HepG2 (cell line): ENCODE results near the gene FANCG. TPM values are rescaled to one million over a fixed set of nuclear protein-coding genes. Genes with fewer than 3 reads are reported as not detected.

Experiments
- ATF1 ChIP-seq: IDR thresholded peaks from 2 replicates; pipeline ENCODE4 v1.6.1; 2016; ENCODE audit warnings: mild to moderate bottlenecking, control low read depth
- CEBPB ChIP-seq: IDR thresholded peaks from 2 replicates; pipeline ENCODE4 v1.6.1; 2011; ENCODE audit warnings: low read depth, low read length, improper control_type of control experiment, borderline replicate concordance
- FOSL2 ChIP-seq: sonication (generic); formaldehyde crosslinking; IDR thresholded peaks from 2 replicates; pipeline ENCODE4 v1.4.0; 2020; ENCODE audit warnings: missing genetic modification reagents
- FOXA1 ChIP-seq, 2 experiments: fragments of 450-650 bp in 1 of 2; sonication (generic) in 1 of 2; formaldehyde crosslinking in 1 of 2; IDR thresholded peaks; 2 replicates each; pipeline versions ENCODE4 v1.4.0 to v1.6.1; 2016 to 2020; ENCODE audit warnings: missing genetic modification reagents in 1 of 2
- KLF9 ChIP-seq: IDR thresholded peaks from 2 replicates; pipeline ENCODE4 v1.6.1; 2016; ENCODE audit warnings: low read depth
- MZF1 ChIP-seq: sonication (generic); formaldehyde crosslinking; IDR thresholded peaks from 2 replicates; pipeline ENCODE4 v1.8.1; 2023; ENCODE audit warnings: mild to moderate bottlenecking, missing genetic modification reagents, borderline replicate concordance
- NFIC ChIP-seq: IDR thresholded peaks from 2 replicates; pipeline ENCODE4 v1.6.1; 2012; ENCODE audit warnings: mild to moderate bottlenecking, low read length, inconsistent platforms
- NKX3-1 ChIP-seq: sonication (generic); formaldehyde crosslinking; IDR thresholded peaks from 2 replicates; pipeline ENCODE4 v1.5.0; 2020; ENCODE audit warnings: missing genetic modification reagents
- SAP130 ChIP-seq: IDR thresholded peaks from 2 replicates; pipeline ENCODE4 v1.6.1; 2016; ENCODE audit warnings: low read depth
- SKI ChIP-seq: fragments of 450-650 bp; IDR thresholded peaks from one replicate; pipeline ENCODE4 v1.6.1; 2018; ENCODE audit warnings: mild to moderate bottlenecking; ENCODE audit not compliant: partially characterized antibody
- SP4 ChIP-seq: sonication (generic); formaldehyde crosslinking; IDR thresholded peaks from 2 replicates; pipeline ENCODE4 v1.8.1; 2023; ENCODE audit warnings: mild to moderate bottlenecking, missing genetic modification reagents
- SRY ChIP-seq: sonication (generic); formaldehyde crosslinking; IDR thresholded peaks from 2 replicates; pipeline ENCODE4 v1.8.0; 2022; ENCODE audit warnings: mild to moderate bottlenecking, missing genetic modification reagents
- SYNCRIP ChIP-seq: fragments of 200-400 bp; formaldehyde crosslinking; IDR thresholded peaks from 2 replicates; pipeline ENCODE4 v1.6.1; 2018; ENCODE audit warnings: mild to moderate bottlenecking, low read depth, low read length; ENCODE audit not compliant: insufficient read depth
- TCF12 ChIP-seq, 2 experiments: fragments of 450-650 bp in 1 of 2; sonication (generic) in 1 of 2; formaldehyde crosslinking in 1 of 2; IDR thresholded peaks; 2 replicates each; pipeline versions ENCODE4 v1.6.1 to v1.8.0; 2017 to 2022; ENCODE audit warnings: antibody characterized with exemption in 1 of 2, mild to moderate bottlenecking in 1 of 2, missing genetic modification reagents in 1 of 2, moderate library complexity in 1 of 2
- ZNF121 ChIP-seq: sonication (generic); formaldehyde crosslinking; IDR thresholded peaks from 2 replicates; pipeline ENCODE4 v1.5.0; 2020; ENCODE audit warnings: mild to moderate bottlenecking, missing genetic modification reagents
- ZNF432 ChIP-seq: sonication (generic); formaldehyde crosslinking; IDR thresholded peaks from 2 replicates; pipeline ENCODE4 v1.5.0; 2020; ENCODE audit warnings: missing genetic modification reagents, mild to moderate bottlenecking, borderline replicate concordance
- ZNF724P ChIP-seq: sonication (generic); formaldehyde crosslinking; IDR thresholded peaks from 2 replicates; pipeline ENCODE4 v1.8.0; 2022; ENCODE audit warnings: missing genetic modification reagents, borderline replicate concordance
- polyA plus RNA-seq, 8 experiments: library from polyadenylated mRNA; depleted of rRNA in 3 of 8; stranded (reverse) in 7 of 8; unstranded in 1 of 8; fragments of >200 nt; fragmentation: Illumina TruSeq in 4 of 8; extraction: Trizol in 4 of 8; gene quantifications; 2 replicates each; pipeline versions ENCODE4 v1.2.1 to v1.2.3, GENCODE V29; 2011 to 2016; ENCODE audit warnings: low read depth in 4 of 8, missing spikeins in 1 of 8, mixed read lengths in 1 of 8; ENCODE audit not compliant: insufficient read depth in 1 of 8
- total RNA-seq, 5 experiments: library from RNA; depleted of rRNA; stranded (reverse); fragments of >200 nt; fragmentation: Illumina TruSeq; extraction: Trizol; gene quantifications; 2 replicates each; pipeline ENCODE4 v1.2.3, GENCODE V29; 2016; ENCODE audit warnings: low read depth in 1 of 5
- TF ChIP-seq, protein P1 (sequence below): sonication (generic); formaldehyde crosslinking; IDR thresholded peaks from 2 replicates; pipeline ENCODE4 v1.4.0; 2020; ENCODE audit warnings: missing genetic modification reagents
- TF ChIP-seq, protein P2 (sequence below): sonication (generic); formaldehyde crosslinking; IDR thresholded peaks from 2 replicates; pipeline ENCODE4 v1.4.0; 2020; ENCODE audit warnings: low read depth, mild to moderate bottlenecking, missing genetic modification reagents
- TF ChIP-seq, protein P3 (sequence below): sonication (generic); formaldehyde crosslinking; IDR thresholded peaks from 2 replicates; pipeline ENCODE4 v1.5.1; 2020; ENCODE audit warnings: mild to moderate bottlenecking, moderate library complexity, missing genetic modification reagents
- TF ChIP-seq, protein P4 (sequence below): sonication (generic); formaldehyde crosslinking; IDR thresholded peaks from 2 replicates; pipeline ENCODE4 v1.4.0; 2020; ENCODE audit warnings: missing genetic modification reagents

FANCG gene
- total and polyA plus RNA-seq, 2 of the 13 experiments (the other 11 are each of a cell fraction or from before 2014, with no cell fraction given) = 14.4 to 45.1 TPM

DNA sequence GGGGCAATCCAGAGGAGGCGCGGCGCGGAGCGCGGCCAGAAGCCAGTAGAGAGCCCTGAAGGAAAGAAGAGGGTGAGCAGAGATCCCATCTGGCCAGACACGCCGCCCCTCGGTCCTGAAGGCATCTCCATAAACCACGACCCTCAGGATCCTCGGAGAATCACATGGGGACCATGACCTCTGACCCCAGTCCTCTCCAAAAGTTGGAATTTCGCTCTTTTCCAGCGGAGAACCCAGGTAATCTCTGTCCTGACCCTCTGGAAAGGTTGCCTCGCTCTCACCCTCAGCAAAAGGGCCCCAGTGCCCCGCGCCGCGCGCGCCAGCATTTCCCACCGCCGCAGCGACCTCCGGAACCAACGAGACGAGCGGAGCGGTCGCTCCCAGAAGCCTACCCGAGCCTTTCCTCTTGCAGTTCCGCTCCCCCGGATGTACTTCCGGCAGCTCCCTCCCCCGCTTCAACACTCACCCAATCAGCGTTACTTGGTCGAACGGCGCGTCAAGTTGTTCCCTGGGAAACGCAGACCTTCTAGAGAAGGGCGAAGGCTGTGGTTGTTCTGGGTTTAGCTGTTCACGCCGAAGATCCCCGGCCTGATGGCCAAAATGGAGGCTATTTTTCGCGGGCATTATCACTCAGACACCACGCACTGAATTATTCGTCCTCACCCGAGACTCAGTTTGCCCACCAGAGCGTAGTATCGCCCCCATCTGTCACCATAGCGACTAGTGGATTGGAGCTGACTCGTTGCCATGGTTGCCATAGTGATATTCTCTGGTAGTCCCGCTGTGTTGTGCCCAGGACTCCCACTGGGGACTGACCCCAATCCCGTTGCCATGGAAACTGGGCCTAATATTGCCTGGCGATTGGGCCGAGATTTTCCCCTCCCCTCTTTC lies 23.3 kb upstream of the FANCG start, which contains the start of gene STOML2 (continued):
- TF ChIP-seq, protein P1, sequence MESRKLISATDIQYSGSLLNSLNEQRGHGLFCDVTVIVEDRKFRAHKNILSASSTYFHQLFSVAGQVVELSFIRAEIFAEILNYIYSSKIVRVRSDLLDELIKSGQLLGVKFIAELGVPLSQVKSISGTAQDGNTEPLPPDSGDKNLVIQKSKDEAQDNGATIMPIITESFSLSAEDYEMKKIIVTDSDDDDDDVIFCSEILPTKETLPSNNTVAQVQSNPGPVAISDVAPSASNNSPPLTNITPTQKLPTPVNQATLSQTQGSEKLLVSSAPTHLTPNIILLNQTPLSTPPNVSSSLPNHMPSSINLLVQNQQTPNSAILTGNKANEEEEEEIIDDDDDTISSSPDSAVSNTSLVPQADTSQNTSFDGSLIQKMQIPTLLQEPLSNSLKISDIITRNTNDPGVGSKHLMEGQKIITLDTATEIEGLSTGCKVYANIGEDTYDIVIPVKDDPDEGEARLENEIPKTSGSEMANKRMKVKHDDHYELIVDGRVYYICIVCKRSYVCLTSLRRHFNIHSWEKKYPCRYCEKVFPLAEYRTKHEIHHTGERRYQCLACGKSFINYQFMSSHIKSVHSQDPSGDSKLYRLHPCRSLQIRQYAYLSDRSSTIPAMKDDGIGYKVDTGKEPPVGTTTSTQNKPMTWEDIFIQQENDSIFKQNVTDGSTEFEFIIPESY (CRISPR knock-in tag) = 0 out of 2 replicates have a peak, but pooled peaks have one; percentile 51
- TF ChIP-seq MZF1 (no peak), SYNCRIP (no peak), ZNF724P (CRISPR knock-in tag) (peak; percentile 58; the same call in 1 of the 2 replicates), FOSL2 (CRISPR knock-in tag) (peak; percentile 50; the same call in 1 of the 2 replicates), SP4 (CRISPR knock-in tag) (peak; percentile 83), NKX3-1 (CRISPR knock-in tag) (no peak; the same call in 1 of the 2 replicates), TCF12 (IDR thresholded peaks at IDR 0.05) (no peak), TCF12 (CRISPR knock-in tag; IDR thresholded peaks at IDR 0.05) (no peak), FOXA1 (IDR thresholded peaks at IDR 0.05) (no peak), FOXA1 (CRISPR knock-in tag; IDR thresholded peaks at IDR 0.05) (0 out of 2 replicates have a peak, but pooled peaks have one; percentile 18), CEBPB (no peak), ATF1 (peak; percentile 58; the same call in 1 of the 2 replicates), NFIC (0 out of 2 replicates have a peak, but pooled peaks have one; percentile 7), KLF9 (CRISPR knock-in tag) (no peak), ZNF121 (CRISPR knock-in tag) (no peak), SKI (no peak), SRY (CRISPR knock-in tag) (no peak; the same call in 1 of the 2 replicates), ZNF432 (CRISPR knock-in tag) (no peak), SAP130 (CRISPR knock-in tag) (peak; percentile 99)
- TF ChIP-seq, protein P2, sequence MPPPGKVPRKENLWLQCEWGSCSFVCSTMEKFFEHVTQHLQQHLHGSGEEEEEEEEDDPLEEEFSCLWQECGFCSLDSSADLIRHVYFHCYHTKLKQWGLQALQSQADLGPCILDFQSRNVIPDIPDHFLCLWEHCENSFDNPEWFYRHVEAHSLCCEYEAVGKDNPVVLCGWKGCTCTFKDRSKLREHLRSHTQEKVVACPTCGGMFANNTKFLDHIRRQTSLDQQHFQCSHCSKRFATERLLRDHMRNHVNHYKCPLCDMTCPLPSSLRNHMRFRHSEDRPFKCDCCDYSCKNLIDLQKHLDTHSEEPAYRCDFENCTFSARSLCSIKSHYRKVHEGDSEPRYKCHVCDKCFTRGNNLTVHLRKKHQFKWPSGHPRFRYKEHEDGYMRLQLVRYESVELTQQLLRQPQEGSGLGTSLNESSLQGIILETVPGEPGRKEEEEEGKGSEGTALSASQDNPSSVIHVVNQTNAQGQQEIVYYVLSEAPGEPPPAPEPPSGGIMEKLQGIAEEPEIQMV (CRISPR knock-in tag) = no peak
- TF ChIP-seq, protein P3, sequence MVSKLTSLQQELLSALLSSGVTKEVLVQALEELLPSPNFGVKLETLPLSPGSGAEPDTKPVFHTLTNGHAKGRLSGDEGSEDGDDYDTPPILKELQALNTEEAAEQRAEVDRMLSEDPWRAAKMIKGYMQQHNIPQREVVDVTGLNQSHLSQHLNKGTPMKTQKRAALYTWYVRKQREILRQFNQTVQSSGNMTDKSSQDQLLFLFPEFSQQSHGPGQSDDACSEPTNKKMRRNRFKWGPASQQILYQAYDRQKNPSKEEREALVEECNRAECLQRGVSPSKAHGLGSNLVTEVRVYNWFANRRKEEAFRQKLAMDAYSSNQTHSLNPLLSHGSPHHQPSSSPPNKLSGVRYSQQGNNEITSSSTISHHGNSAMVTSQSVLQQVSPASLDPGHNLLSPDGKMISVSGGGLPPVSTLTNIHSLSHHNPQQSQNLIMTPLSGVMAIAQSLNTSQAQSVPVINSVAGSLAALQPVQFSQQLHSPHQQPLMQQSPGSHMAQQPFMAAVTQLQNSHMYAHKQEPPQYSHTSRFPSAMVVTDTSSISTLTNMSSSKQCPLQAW (CRISPR knock-in tag) = peak; percentile 83
- TF ChIP-seq, protein P4, sequence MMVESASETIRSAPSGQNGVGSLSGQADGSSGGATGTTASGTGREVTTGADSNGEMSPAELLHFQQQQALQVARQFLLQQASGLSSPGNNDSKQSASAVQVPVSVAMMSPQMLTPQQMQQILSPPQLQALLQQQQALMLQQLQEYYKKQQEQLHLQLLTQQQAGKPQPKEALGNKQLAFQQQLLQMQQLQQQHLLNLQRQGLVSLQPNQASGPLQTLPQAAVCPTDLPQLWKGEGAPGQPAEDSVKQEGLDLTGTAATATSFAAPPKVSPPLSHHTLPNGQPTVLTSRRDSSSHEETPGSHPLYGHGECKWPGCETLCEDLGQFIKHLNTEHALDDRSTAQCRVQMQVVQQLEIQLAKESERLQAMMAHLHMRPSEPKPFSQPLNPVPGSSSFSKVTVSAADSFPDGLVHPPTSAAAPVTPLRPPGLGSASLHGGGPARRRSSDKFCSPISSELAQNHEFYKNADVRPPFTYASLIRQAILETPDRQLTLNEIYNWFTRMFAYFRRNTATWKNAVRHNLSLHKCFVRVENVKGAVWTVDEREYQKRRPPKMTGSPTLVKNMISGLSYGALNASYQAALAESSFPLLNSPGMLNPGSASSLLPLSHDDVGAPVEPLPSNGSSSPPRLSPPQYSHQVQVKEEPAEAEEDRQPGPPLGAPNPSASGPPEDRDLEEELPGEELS (CRISPR knock-in tag) = peak; percentile 69; the same call in 1 of the 2 replicates
